ENCODE measurements around the gene B4GALT1.

DNA sequence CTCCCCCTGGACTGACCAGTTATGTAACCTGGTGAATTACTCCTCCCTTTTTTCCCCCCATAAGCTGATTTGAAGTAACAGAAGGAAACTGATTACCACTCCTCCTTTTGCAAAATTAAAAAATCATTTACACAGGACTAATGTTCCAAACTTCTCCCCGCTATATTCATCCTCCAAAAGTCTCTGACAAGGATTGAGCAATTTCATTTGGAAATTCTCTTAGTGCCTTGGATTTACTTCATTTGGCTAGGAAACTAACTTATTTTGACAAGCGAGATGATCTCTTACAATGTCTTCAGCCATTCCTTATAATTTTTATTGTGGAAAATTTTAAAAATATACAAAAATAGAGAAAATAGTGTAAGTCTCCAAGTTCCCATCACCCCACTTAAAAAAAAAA is 15.4 kb upstream of the B4GALT1 start:
- TF ChIP-seq EZH2 (IDR thresholded peaks at IDR 0.05; ENCODE audit: borderline replicate concordance) (no peak), EZH2phosphoT487 (IDR thresholded peaks at IDR 0.05; ENCODE audit: low read depth, severe bottlenecking, unreplicated experiment) (no peak)
- TF ChIP-seq, protein P1, sequence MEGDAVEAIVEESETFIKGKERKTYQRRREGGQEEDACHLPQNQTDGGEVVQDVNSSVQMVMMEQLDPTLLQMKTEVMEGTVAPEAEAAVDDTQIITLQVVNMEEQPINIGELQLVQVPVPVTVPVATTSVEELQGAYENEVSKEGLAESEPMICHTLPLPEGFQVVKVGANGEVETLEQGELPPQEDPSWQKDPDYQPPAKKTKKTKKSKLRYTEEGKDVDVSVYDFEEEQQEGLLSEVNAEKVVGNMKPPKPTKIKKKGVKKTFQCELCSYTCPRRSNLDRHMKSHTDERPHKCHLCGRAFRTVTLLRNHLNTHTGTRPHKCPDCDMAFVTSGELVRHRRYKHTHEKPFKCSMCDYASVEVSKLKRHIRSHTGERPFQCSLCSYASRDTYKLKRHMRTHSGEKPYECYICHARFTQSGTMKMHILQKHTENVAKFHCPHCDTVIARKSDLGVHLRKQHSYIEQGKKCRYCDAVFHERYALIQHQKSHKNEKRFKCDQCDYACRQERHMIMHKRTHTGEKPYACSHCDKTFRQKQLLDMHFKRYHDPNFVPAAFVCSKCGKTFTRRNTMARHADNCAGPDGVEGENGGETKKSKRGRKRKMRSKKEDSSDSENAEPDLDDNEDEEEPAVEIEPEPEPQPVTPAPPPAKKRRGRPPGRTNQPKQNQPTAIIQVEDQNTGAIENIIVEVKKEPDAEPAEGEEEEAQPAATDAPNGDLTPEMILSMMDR (IDR thresholded peaks at IDR 0.05; ENCODE audit: poor library complexity), result no peak

All from hepatocyte (in vitro differentiated cells).